Measurements from ENCODE around the gene TPPP2. TPM values are rescaled to one million over a fixed set of nuclear protein-coding genes. Genes with fewer than 3 reads are reported as not detected.
A peak's percentile ranks its signal among the peaks of the same experiment; 100 is the strongest.

Gene TPPP2
- total and polyA plus RNA-seq, 3 experiments from 2014 or later: not detected

DNA sequence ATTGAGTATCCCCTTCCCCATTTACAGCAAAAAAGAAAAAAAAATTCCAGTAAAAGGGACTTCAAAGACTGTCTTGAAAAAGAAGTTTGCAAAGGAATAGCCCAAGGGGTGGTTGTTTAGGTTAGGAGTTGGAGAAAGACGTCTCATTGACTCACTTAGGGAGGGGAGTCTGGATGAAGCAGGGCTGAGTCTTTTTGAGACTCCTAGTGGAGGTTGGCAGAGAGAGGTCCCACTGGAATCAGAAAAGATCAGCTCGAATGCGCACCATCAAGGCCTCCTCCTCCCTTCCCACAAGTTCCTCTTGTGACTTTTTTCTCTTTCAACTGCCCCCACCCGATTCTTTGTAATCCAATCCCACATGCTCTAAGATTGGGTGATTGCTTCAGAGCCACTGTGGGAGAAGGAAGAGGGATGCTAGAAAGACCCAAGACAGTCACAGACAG, 42.0 kb downstream of the TPPP2 start:
- no peak overlapping the region for H3K4me3 ChIP-seq (ENCODE audit: low read length)
- DNase-seq: no peak
- Mint-ChIP-seq H3K27me3 (peaks cover 46 to 57% of the 10 kb centered on the region in 2 donors), H3K4me1 (peaks cover 23 to 40% (median 29%) of the 10 kb centered on the region in 3 donors), H3K36me3 (no peaks in the 10 kb centered on the region), H3K4me3 (peak overlapping the region; percentile 63 to 91 (median 84)), H3K9me3 (no peaks in the 10 kb centered on the region), H3K27ac (peak overlapping the region in 4 of 8 donors; percentile 26 to 91 (median 47))
- POLR2A ChIA-PET: interaction anchor here (0.7 to 2.0 kb wide), 2 partner anchors 12 to 32 kb away, joined by 3 to 10 read pairs; no protein-coding TSS in a partner anchor
- no peaks in the 10 kb centered on the region for H3K36me3 ChIP-seq (ENCODE audit: insufficient read depth, low read length)
- CTCF ChIA-PET: interaction anchor here (1.1 to 4.0 kb wide), 8 partner anchors 15 to 66 kb away, joined by 3 to 47 read pairs (median 10); no protein-coding TSS in a partner anchor
- no peak overlapping the region for H3K27ac ChIP-seq (ENCODE audit: low read depth, low read length)
- peaks cover 36% of the 10 kb centered on the region for H3K4me1 ChIP-seq (ENCODE audit: insufficient read depth, low read length)
- peaks cover 53% of the 10 kb centered on the region for H3K27me3 ChIP-seq (ENCODE audit: insufficient read depth, low read length, poor library complexity, severe bottlenecking)
- H3K9me3 ChIP-seq (ENCODE audit: low read length): no peaks in the 10 kb centered on the region

GRCh38 chr14:21072781-21073339, 42.8 kb downstream of the TPPP2 start:
- no peaks in the 10 kb centered on the region for H3K9me3 Mint-ChIP-seq
- Histone ChIP-seq H3K27me3 (ENCODE audit: insufficient read depth, low read length, poor library complexity, severe bottlenecking) (peaks cover 52% of the 10 kb centered on the region), H3K4me3 (ENCODE audit: low read length) (no peak overlapping the region), H3K27ac (ENCODE audit: low read depth, low read length) (no peak overlapping the region), H3K4me1 (ENCODE audit: insufficient read depth, low read length) (peaks cover 36% of the 10 kb centered on the region), H3K9me3 (ENCODE audit: low read length) (no peaks in the 10 kb centered on the region), H3K36me3 (ENCODE audit: insufficient read depth, low read length) (no peaks in the 10 kb centered on the region)
- peak overlapping the region in 3 of 7 donors; percentile 13 to 86 (median 69) for H3K4me3 Mint-ChIP-seq
- no peaks in the 10 kb centered on the region for H3K36me3 Mint-ChIP-seq
- no peak for DNase-seq
- CTCF ChIA-PET: interaction anchor here (1.0 to 4.0 kb wide), 4 partner anchors 15 to 30 kb away, joined by 3 to 47 read pairs (median 18); no protein-coding TSS in a partner anchor
- peaks cover 23 to 40% (median 29%) of the 10 kb centered on the region in 3 donors for H3K4me1 Mint-ChIP-seq
- peaks cover 39 to 50% of the 10 kb centered on the region in 2 donors for H3K27me3 Mint-ChIP-seq
- peak overlapping the region in 3 of 8 donors; percentile 1 to 56 (median 35) for H3K27ac Mint-ChIP-seq
- POLR2A ChIA-PET: no interaction called here

DNA sequence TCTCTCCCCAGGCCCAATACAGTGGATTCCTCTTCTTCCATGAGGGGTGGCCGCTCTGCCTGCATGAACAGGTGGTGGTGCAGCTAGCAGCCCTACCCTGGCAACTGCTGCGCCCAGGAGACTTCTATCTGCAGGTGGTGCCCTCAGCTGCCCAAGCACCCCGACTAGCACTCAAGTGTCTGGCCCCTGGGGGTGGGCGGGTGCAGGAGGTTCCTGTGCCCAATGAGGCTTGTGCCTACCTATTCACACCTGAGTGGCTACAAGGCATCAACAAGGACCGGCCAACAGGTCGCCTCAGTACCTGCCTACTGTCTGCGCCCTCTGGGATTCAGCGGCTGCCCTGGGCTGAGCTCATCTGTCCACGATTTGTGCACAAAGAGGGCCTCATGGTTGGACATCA, 43.9 kb downstream of the TPPP2 start:
- H3K9me3 ChIP-seq (ENCODE audit: low read length): no peaks in the 10 kb centered on the region
- H3K27ac ChIP-seq (ENCODE audit: low read depth, low read length): no peak overlapping the region
- Mint-ChIP-seq H3K9me3 (no peaks in the 10 kb centered on the region), H3K36me3 (no peaks in the 10 kb centered on the region), H3K4me1 (peaks cover 17 to 34% (median 24%) of the 10 kb centered on the region in 3 donors), H3K4me3 (no peak overlapping the region), H3K27me3 (peaks cover 31 to 42% of the 10 kb centered on the region in 2 donors), H3K27ac (peak overlapping the region in 1 of 8 donors; percentile 36)
- ChIA-PET POLR2A (no interaction called here), CTCF (interaction anchor here (1.0 to 4.0 kb wide), 3 partner anchors 14 to 29 kb away, joined by 3 to 47 read pairs (median 4); no protein-coding TSS in a partner anchor)
- DNase-seq: no peak
- peaks cover 44% of the 10 kb centered on the region for H3K27me3 ChIP-seq (ENCODE audit: insufficient read depth, low read length, poor library complexity, severe bottlenecking)
- H3K4me1 ChIP-seq (ENCODE audit: insufficient read depth, low read length): peaks cover 28% of the 10 kb centered on the region
- no peaks in the 10 kb centered on the region for H3K36me3 ChIP-seq (ENCODE audit: insufficient read depth, low read length)
- H3K4me3 ChIP-seq (ENCODE audit: low read length): no peak overlapping the region

GRCh38 chr14:21074398-21075272, 44.6 kb downstream of the TPPP2 start:
- H3K4me1 ChIP-seq (ENCODE audit: insufficient read depth, low read length): peaks cover 21% of the 10 kb centered on the region
- no peaks in the 10 kb centered on the region for H3K36me3 ChIP-seq (ENCODE audit: insufficient read depth, low read length)
- H3K27me3 ChIP-seq (ENCODE audit: insufficient read depth, low read length, poor library complexity, severe bottlenecking): peaks cover 37% of the 10 kb centered on the region
- no peak overlapping the region for H3K4me3 ChIP-seq (ENCODE audit: low read length)
- H3K9me3 Mint-ChIP-seq: no peaks in the 10 kb centered on the region
- ChIA-PET POLR2A (no interaction called here), CTCF (interaction anchor here (1.0 to 1.2 kb wide), 3 partner anchors 18 to 30 kb away, joined by 3 to 6 read pairs (median 5); no protein-coding TSS in a partner anchor)
- peaks cover 25 to 36% of the 10 kb centered on the region in 2 donors for H3K27me3 Mint-ChIP-seq
- H3K27ac Mint-ChIP-seq: no peak overlapping the region
- H3K4me3 Mint-ChIP-seq: no peak overlapping the region
- DNase-seq: no peak
- no peaks in the 10 kb centered on the region for H3K9me3 ChIP-seq (ENCODE audit: low read length)
- no peaks in the 10 kb centered on the region for H3K36me3 Mint-ChIP-seq
- H3K27ac ChIP-seq (ENCODE audit: low read depth, low read length): no peak overlapping the region
- H3K4me1 Mint-ChIP-seq: peaks cover 10 to 26% (median 17%) of the 10 kb centered on the region in 3 donors

GRCh38 chr14:21075719-21076437, 45.9 kb downstream of the TPPP2 start:
- POLR2A ChIA-PET: no interaction called here
- Mint-ChIP-seq H3K27ac (peak overlapping the region in 1 of 8 donors; percentile 13), H3K4me1 (peaks cover 4 to 18% (median 11%) of the 10 kb centered on the region in 3 donors), H3K36me3 (no peaks in the 10 kb centered on the region), H3K9me3 (no peaks in the 10 kb centered on the region), H3K27me3 (peaks cover 23 to 31% of the 10 kb centered on the region in 2 donors), H3K4me3 (no peak overlapping the region)
- Histone ChIP-seq H3K27ac (ENCODE audit: low read depth, low read length) (no peak overlapping the region), H3K36me3 (ENCODE audit: insufficient read depth, low read length) (no peaks in the 10 kb centered on the region), H3K27me3 (ENCODE audit: insufficient read depth, low read length, poor library complexity, severe bottlenecking) (peaks cover 28% of the 10 kb centered on the region), H3K4me3 (ENCODE audit: low read length) (no peak overlapping the region), H3K4me1 (ENCODE audit: insufficient read depth, low read length) (peaks cover 11% of the 10 kb centered on the region), H3K9me3 (ENCODE audit: low read length) (no peaks in the 10 kb centered on the region)
- no peak for DNase-seq
- CTCF ChIA-PET: interaction anchor here (1.1 kb wide), 1 partner anchor 12 kb away, joined by 3 read pairs; no protein-coding TSS in a partner anchor

GRCh38 chr14:21077672-21078071, 47.7 kb downstream of the TPPP2 start:
- H3K4me1 Mint-ChIP-seq: peaks cover 0 to under 1% (median 0%) of the 10 kb centered on the region in 3 donors
- Histone ChIP-seq H3K36me3 (ENCODE audit: insufficient read depth, low read length) (no peaks in the 10 kb centered on the region), H3K4me3 (ENCODE audit: low read length) (no peak overlapping the region), H3K9me3 (ENCODE audit: low read length) (no peaks in the 10 kb centered on the region), H3K27ac (ENCODE audit: low read depth, low read length) (no peak overlapping the region), H3K4me1 (ENCODE audit: insufficient read depth, low read length) (no peaks in the 10 kb centered on the region), H3K27me3 (ENCODE audit: insufficient read depth, low read length, poor library complexity, severe bottlenecking) (peaks cover 11% of the 10 kb centered on the region)
- CTCF ChIA-PET: interaction anchor here (0.7 to 1.5 kb wide), 3 partner anchors 9 to 12 kb away, joined by 3 to 4 read pairs (median 3); no protein-coding TSS in a partner anchor
- H3K27me3 Mint-ChIP-seq: peaks cover 10 to 17% of the 10 kb centered on the region in 2 donors
- no peak for DNase-seq
- POLR2A ChIA-PET: no interaction called here
- no peaks in the 10 kb centered on the region for H3K36me3 Mint-ChIP-seq
- no peak overlapping the region for H3K4me3 Mint-ChIP-seq
- no peaks in the 10 kb centered on the region for H3K9me3 Mint-ChIP-seq
- H3K27ac Mint-ChIP-seq: peak overlapping the region in 1 of 8 donors; percentile 58

DNA sequence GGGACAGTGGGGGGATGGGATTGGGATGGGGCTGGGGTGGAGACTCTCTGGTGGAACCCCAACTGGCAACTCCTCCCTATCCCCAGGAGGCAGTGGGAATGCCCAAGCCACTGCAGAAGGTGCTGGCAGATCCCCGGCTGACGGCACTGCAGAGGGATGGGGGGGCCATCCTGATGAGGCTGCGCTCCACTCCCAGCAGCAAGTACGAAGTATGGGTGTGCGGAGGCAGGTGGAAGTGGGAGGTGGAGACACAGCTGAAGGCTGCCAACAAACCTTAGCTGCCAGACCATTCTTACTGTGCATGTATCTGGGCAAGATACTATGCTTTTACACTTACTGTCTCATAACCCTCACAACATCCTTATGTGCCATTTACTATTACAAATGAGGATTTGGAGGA, 48.3 kb downstream of the TPPP2 start:
- peak overlapping the region in 1 of 8 donors; percentile 77 for H3K27ac Mint-ChIP-seq
- peaks cover 9 to 13% of the 10 kb centered on the region in 2 donors for H3K27me3 Mint-ChIP-seq
- ChIA-PET CTCF (interaction anchor here (0.7 to 2.1 kb wide), 4 partner anchors 9 to 26 kb away, joined by 3 to 6 read pairs (median 4); no protein-coding TSS in a partner anchor), POLR2A (no interaction called here)
- no peaks in the 10 kb centered on the region for H3K4me1 Mint-ChIP-seq
- no peaks in the 10 kb centered on the region for H3K9me3 Mint-ChIP-seq
- Histone ChIP-seq H3K36me3 (ENCODE audit: insufficient read depth, low read length) (no peaks in the 10 kb centered on the region), H3K4me1 (ENCODE audit: insufficient read depth, low read length) (no peaks in the 10 kb centered on the region), H3K27me3 (ENCODE audit: insufficient read depth, low read length, poor library complexity, severe bottlenecking) (peaks cover 4% of the 10 kb centered on the region), H3K9me3 (ENCODE audit: low read length) (no peaks in the 10 kb centered on the region), H3K27ac (ENCODE audit: low read depth, low read length) (no peak overlapping the region), H3K4me3 (ENCODE audit: low read length) (no peak overlapping the region)
- H3K4me3 Mint-ChIP-seq: no peak overlapping the region
- DNase-seq: no peak
- no peaks in the 10 kb centered on the region for H3K36me3 Mint-ChIP-seq
